Spleen (tissue), 11 donors: Measurements from ENCODE around the gene ZFP28. TPM values are rescaled to one million over a fixed set of nuclear protein-coding genes. Genes with fewer than 3 reads are reported as not detected.
A peak's percentile ranks its signal among the peaks of the same experiment; 100 is the strongest.

Source experiments
- DNase-seq: peaks from one replicate; pipeline ENCODE4 v3.0.0-alpha.2; 2020
- H3K27ac ChIP-seq, 8 donors: fragments of 200-600 bp; sonication (generic) in 7 of 8; 1 replicate in 4 of 8; 2 replicates in 4 of 8; pipeline versions ENCODE4 v1.5.0 to v1.8.0; 2016 to 2021; ENCODE audit warnings: inconsistent platforms in 4 of 8, mild to moderate bottlenecking in 4 of 8, moderate library complexity in 1 of 8
- H3K27me3 ChIP-seq, 7 donors: fragments of 200-600 bp; sonication (generic) in 6 of 7; replicated peaks in 1 of 7; 1 replicate in 4 of 7; 2 replicates in 3 of 7; pipeline versions ENCODE4 v1.5.0 to v1.8.0; 2016 to 2021; ENCODE audit warnings: inconsistent platforms in 3 of 7, mild to moderate bottlenecking in 1 of 7
- H3K36me3 ChIP-seq, 6 donors: fragments of 200-600 bp; sonication (generic) in 5 of 6; 1 replicate in 4 of 6; 2 replicates in 2 of 6; pipeline versions ENCODE4 v1.5.0 to v1.8.0; 2016 to 2021; ENCODE audit warnings: inconsistent platforms in 2 of 6
- H3K4me1 ChIP-seq, 6 donors: fragments of 200-600 bp; sonication (generic) in 5 of 6; 1 replicate in 3 of 6; 2 replicates in 3 of 6; pipeline versions ENCODE4 v1.5.0 to v1.8.0; 2016 to 2021; ENCODE audit warnings: inconsistent platforms in 3 of 6
- H3K4me3 ChIP-seq, 8 donors: fragments of 200-600 bp; sonication (generic) in 7 of 8; 1 replicate in 4 of 8; 2 replicates in 4 of 8; pipeline versions ENCODE4 v1.5.0 to v1.8.0; 2016 to 2021; ENCODE audit warnings: inconsistent platforms in 4 of 8, mild to moderate bottlenecking in 4 of 8, moderate library complexity in 2 of 8
- H3K9me3 ChIP-seq, 8 donors: fragments of 200-600 bp; sonication (generic) in 7 of 8; 1 replicate in 4 of 8; 2 replicates in 4 of 8; pipeline versions ENCODE4 v1.5.0 to v1.8.0; 2016 to 2021; ENCODE audit warnings: inconsistent platforms in 4 of 8
- POLR2A ChIP-seq, 3 donors: fragments of 450-650 bp; IDR thresholded peaks; one replicate each; pipeline ENCODE4 v1.5.1; 2017; ENCODE audit warnings: antibody characterized with exemption in 3 of 3, mild to moderate bottlenecking in 1 of 3
- POLR2AphosphoS5 ChIP-seq, 3 donors: sonication (generic); formaldehyde crosslinking; IDR thresholded peaks; one replicate each; pipeline ENCODE4 v1.5.1; 2017; ENCODE audit warnings: antibody characterized with exemption in 3 of 3
- WGBS, 5 donors: extraction: QIAGEN DNeasy Blood & Tissue Kit in 3 of 5; methylation state at CpG; one replicate each; pipeline versions ENCODE4 v1.1.5 to v1.1.7; 2013 to 2018; 5-methylcytosine and 5-hydroxymethylcytosine counted together
- intact Hi-C: fragments of 100-400 bp; cut with DNase I; formaldehyde crosslinking; loops from one replicate; pipeline ENCODE4 v1.15.0; 2023; ENCODE audit warnings: low total_unique reads
- polyA plus RNA-seq, 3 donors: library from polyadenylated mRNA; stranded (reverse); fragments of 200-250 nt; gene quantifications; one replicate each; pipeline ENCODE4 v1.2.1, GENCODE V29; 2013
- total RNA-seq, 7 donors: library from RNA; depleted of rRNA in 3 of 7; stranded (reverse); fragments of >200 nt in 3 of 7; fragmentation: NEBNext Ultra II Directional in 4 of 7; extraction: Animal tissue kit (Norgen Biotek cat#: 25700) in 4 of 7; gene quantifications; one replicate each; pipeline versions ENCODE4 v1.1.0 to v1.2.1, GENCODE V29; 2016 to 2021
- TF ChIP-seq, protein P1 (sequence below), 11 experiments: fragments of 200-600 bp in 7 of 11; fragments of 450-650 bp in 4 of 11; sonication (generic) in 4 of 11; IDR thresholded peaks in 8 of 11; conservative IDR thresholded peaks in 3 of 11; 1 replicate in 7 of 11; 2 replicates in 4 of 11; pipeline versions ENCODE4 v1.4.0 to v1.8.0; 2016 to 2021; ENCODE audit warnings: antibody characterized with exemption in 11 of 11, inconsistent platforms in 4 of 11, mild to moderate bottlenecking in 1 of 11
- donor health status: healthy with polysubstance abuse.
- donor health status: DM: no; HTN: no; CAD: no; lungs with moderate emphysema.
- donor health status: DM: no; HTN: no; CAD: no.
- donor health status: Bipolar disorder and iron deficiency.
- donor health status: healthy.
- donor health status: DM: no; HTN: no; CAD: no.
- donor health status: DM: yes; HTN: yes; CAD: no.

The ZFP28 gene
- total and polyA plus RNA-seq, 10 donors: 2.0 to 8.1 (median 4.9) TPM

DNA sequence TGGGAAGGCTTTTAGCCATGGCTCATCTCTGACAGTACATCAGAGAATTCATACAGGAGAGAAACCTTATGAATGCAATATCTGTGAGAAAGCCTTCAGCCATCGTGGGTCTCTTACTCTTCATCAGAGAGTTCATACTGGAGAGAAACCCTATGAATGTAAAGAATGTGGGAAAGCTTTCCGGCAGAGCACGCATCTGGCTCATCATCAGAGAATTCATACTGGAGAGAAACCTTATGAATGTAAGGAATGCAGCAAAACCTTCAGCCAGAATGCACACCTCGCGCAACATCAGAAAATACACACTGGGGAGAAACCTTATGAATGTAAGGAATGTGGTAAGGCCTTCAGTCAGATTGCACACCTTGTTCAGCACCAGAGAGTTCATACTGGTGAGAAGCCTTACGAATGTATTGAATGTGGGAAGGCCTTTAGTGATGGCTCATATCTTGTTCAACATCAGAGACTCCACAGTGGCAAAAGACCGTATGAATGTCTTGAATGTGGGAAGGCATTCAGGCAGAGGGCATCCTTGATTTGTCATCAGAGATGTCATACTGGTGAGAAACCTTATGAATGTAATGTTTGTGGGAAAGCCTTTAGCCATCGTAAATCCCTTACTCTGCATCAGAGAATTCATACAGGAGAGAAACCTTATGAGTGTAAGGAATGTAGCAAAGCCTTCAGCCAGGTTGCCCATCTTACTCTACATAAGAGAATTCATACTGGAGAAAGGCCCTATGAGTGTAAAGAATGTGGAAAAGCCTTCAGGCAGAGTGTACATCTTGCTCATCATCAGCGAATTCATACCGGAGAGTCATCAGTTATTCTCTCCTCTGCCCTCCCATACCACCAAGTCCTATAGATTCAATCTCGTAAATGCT lies 39.2 kb downstream of the ZFP28 start:
- WGBS, 5 donors: 96 to 98% (median 97%) methylated on average over 11 of the region's 11 CpGs
- TF ChIP-seq POLR2A (IDR thresholded peaks at IDR 0.05) (no peak), POLR2AphosphoS5 (IDR thresholded peaks at IDR 0.05) (no peak)
- TF ChIP-seq, protein P1, sequence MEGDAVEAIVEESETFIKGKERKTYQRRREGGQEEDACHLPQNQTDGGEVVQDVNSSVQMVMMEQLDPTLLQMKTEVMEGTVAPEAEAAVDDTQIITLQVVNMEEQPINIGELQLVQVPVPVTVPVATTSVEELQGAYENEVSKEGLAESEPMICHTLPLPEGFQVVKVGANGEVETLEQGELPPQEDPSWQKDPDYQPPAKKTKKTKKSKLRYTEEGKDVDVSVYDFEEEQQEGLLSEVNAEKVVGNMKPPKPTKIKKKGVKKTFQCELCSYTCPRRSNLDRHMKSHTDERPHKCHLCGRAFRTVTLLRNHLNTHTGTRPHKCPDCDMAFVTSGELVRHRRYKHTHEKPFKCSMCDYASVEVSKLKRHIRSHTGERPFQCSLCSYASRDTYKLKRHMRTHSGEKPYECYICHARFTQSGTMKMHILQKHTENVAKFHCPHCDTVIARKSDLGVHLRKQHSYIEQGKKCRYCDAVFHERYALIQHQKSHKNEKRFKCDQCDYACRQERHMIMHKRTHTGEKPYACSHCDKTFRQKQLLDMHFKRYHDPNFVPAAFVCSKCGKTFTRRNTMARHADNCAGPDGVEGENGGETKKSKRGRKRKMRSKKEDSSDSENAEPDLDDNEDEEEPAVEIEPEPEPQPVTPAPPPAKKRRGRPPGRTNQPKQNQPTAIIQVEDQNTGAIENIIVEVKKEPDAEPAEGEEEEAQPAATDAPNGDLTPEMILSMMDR (IDR thresholded peaks at IDR 0.05 in 8 of 11, conservative IDR thresholded peaks at IDR 0.05 in 3 of 11): no peak
- no peaks in the 10 kb centered on the region for H3K4me1 ChIP-seq
- no peak for DNase-seq
- H3K27ac ChIP-seq: no peak overlapping the region
- peaks cover 81 to 100% (median 100%) of the 10 kb centered on the region in 8 donors for H3K9me3 ChIP-seq
- H3K36me3 ChIP-seq: peaks cover 21 to 66% (median 43%) of the 10 kb centered on the region in 6 donors
- intact Hi-C loops: no loop called here
- no peak overlapping the region for H3K4me3 ChIP-seq
- H3K27me3 ChIP-seq: no peaks in the 10 kb centered on the region

DNA sequence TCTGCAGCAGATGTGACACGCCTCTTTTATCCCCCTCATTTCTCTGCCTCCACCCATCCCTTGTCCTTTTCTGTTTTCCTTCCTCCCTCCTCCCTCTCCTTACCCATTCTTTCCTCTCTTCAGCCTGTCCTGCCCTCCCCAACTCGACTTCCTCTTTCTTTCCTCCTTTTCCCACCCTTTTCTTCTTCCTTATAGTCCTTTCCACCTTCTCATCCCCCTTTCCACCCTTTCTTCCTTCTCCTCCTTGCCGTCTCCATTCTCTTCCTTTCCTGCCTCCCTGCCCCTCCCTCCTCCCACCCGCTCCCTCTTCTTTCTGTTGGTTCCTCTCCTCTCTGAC lies 55.7 kb downstream of the ZFP28 start:
- peak overlapping the region in 3 of 8 donors; percentile 78 to 84 (median 82) for H3K27ac ChIP-seq
- H3K4me3 ChIP-seq: peak overlapping the region in 5 of 8 donors; percentile 85 to 99 (median 94)
- 59 to 70% (median 68%) methylated on average over 4 of the region's 4 CpGs for WGBS, 5 donors

DNA sequence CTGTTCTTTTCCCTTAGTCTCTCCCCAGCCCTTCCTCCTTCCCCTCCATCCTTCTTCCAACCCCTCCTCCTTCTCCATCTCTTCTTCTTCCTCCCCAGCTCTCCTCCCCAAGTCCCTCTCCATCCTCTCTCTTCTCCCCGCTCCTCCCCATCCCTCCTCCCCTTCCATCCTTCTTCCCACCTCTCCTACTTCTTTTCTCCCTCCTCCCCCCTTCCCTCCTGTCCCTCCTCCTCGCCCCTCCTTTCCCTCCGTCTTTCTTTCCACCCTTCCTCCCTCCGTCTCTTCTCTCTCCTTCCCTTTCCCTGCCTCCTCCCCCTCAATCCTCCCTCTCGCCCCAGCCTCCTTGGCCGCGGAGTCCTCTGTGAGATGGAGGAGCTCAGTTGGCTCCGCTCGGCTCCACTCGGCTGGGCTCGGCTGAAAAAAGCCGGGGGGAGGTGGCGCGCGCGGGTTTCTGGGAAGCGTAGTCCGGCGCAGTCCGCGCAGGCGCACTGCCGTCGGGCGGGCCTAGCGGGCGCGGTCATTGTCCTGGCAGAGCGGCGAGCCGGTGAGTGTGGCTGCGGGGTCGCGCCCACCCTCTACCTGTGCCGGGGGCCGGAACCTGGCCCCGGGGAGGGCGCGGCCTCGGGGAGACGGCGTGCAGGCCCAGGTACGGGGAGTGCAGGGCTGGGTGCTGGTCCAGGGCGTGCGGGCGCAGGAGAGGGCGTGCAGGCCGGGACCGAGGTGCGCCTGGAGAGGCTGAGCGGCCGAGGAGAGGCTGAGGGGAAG lies 56.2 kb downstream of the ZFP28 start, which contains the start of gene ZNF71:
ZNF71 (plus strand) TSS at position 520 of the 765 bp plus-strand sequence. CDS start 6,257 bp downstream, outside the sequence.
- peaks cover 0 to 59% (median 46%) of the 10 kb centered on the region in 8 donors for H3K9me3 ChIP-seq
- 0 to 1% (median 1%) methylated on average over 40 to 52 of the region's 52 CpGs for WGBS, 5 donors
- DNase-seq: peak; percentile 94
- intact Hi-C loops: no loop called here
- TF ChIP-seq POLR2A (IDR thresholded peaks at IDR 0.05): no peak
- peak; percentile 84 to 85 (median 84) for TF ChIP-seq POLR2AphosphoS5 (IDR thresholded peaks at IDR 0.05)
- no peaks in the 10 kb centered on the region for H3K27me3 ChIP-seq
- peaks cover 0 to 25% (median 12%) of the 10 kb centered on the region in 6 donors for H3K4me1 ChIP-seq
- peak within 1 kb of the TSS; percentile 83 to 99 (median 90) for H3K4me3 ChIP-seq
- peaks cover 0 to 23% (median 0%) of the 10 kb centered on the region in 6 donors for H3K36me3 ChIP-seq
- H3K27ac ChIP-seq: peak within 1 kb of the TSS in 7 of 8 donors; percentile 10 to 88 (median 78)

More for the DNA sequence above, 55.7 kb downstream of the ZFP28 start:
- Histone ChIP-seq H3K4me1 (peaks cover 0 to 25% (median 12%) of the 10 kb centered on the region in 6 donors), H3K36me3 (peaks cover 0 to 23% (median 0%) of the 10 kb centered on the region in 6 donors), H3K27me3 (no peaks in the 10 kb centered on the region), H3K9me3 (peaks cover 0 to 65% (median 49%) of the 10 kb centered on the region in 8 donors)
- no peak for DNase-seq
- intact Hi-C loops: no loop called here
- TF ChIP-seq, protein P1 (IDR thresholded peaks at IDR 0.05 in 8 of 11, conservative IDR thresholded peaks at IDR 0.05 in 3 of 11): no peak
- TF ChIP-seq POLR2AphosphoS5 (IDR thresholded peaks at IDR 0.05) (no peak), POLR2A (IDR thresholded peaks at IDR 0.05) (no peak)

DNA sequence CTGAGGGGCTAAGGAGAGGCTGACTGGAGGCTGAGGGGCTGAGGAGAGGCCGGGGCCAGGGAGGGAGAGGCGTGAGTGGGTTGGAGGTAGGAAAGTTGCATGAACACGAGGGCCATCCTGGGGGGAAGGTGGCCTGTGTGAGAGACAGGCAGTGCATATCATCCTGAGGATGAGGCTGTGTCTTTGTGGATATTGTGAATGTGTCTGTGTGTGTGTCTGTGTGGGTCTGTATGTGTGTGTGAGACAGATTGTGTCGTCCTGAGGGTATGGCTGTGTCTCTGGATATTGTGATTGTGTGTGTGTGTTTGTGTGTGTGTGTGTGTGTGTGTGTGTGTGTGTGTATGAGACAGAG lies 56.8 kb downstream of the ZFP28 start:
- intact Hi-C loops: no loop called here
- DNase-seq: no peak
- WGBS, 5 donors: 0 to 2% (median 1%) methylated on average over 4 of the region's 4 CpGs

More for the DNA sequence above, 56.8 kb downstream of the ZFP28 start:
- peak overlapping the region in 7 of 8 donors; percentile 10 to 88 (median 78) for H3K27ac ChIP-seq
- no peaks in the 10 kb centered on the region for H3K27me3 ChIP-seq
- H3K9me3 ChIP-seq: peaks cover 0 to 55% (median 42%) of the 10 kb centered on the region in 8 donors
- peaks cover 0 to 25% (median 12%) of the 10 kb centered on the region in 6 donors for H3K4me1 ChIP-seq
- H3K4me3 ChIP-seq: peak overlapping the region; percentile 83 to 99 (median 90)
- TF ChIP-seq, protein P1 (IDR thresholded peaks at IDR 0.05 in 8 of 11, conservative IDR thresholded peaks at IDR 0.05 in 3 of 11): no peak
- TF ChIP-seq POLR2A (IDR thresholded peaks at IDR 0.05) (no peak), POLR2AphosphoS5 (IDR thresholded peaks at IDR 0.05) (no peak)
- H3K36me3 ChIP-seq: peaks cover 0 to 24% (median 0%) of the 10 kb centered on the region in 6 donors
